Activated naive CD8-positive, alpha-beta T cell treated with anti-CD3 and anti-CD28 coated beads, Interleukin-2, amount 50 U/mL, for 24 hours (primary cell): Measurements from ENCODE around the gene CLEC7A.
A peak's percentile ranks its signal among the peaks of the same experiment; 100 is the strongest.

ENCODE experiments used
- ATAC-seq: fragments of 150-1000 bp; cut with Tn5 transposase; one replicate; pipeline ENCODE4 v1.10.0; 2021
- DNase-seq: peaks from one replicate; pipeline ENCODE4 v3.0.0; 2021
- H3K27ac Mint-ChIP-seq: one replicate; pipeline ENCODE4 v1.8.0; 2021; ENCODE audit warnings: mild to moderate bottlenecking, mixed read lengths
- H3K27me3 Mint-ChIP-seq: one replicate; pipeline ENCODE4 v1.8.0; 2021; ENCODE audit warnings: mixed read lengths
- H3K36me3 Mint-ChIP-seq: one replicate; pipeline ENCODE4 v1.8.0; 2021; ENCODE audit warnings: low read depth, mixed read lengths
- H3K4me1 Mint-ChIP-seq: one replicate; pipeline ENCODE4 v1.8.0; 2021; ENCODE audit warnings: mixed read lengths
- H3K4me3 Mint-ChIP-seq: one replicate; pipeline ENCODE4 v1.8.0; 2021; ENCODE audit warnings: mild to moderate bottlenecking, moderate library complexity, mixed read lengths
- H3K9me3 Mint-ChIP-seq: one replicate; pipeline ENCODE4 v1.8.0; 2021; ENCODE audit warnings: mixed read lengths

The CLEC7A gene

GRCh38 chr12:10155966-10156365 lies 26.0 kb upstream of the CLEC7A start:
- DNase-seq, result no peak

GRCh38 chr12:10154145-10154496 lies 24.1 kb upstream of the CLEC7A start:
- ATAC-seq (no peak), DNase-seq (no peak)
- no peaks in the 10 kb centered on the region for H3K36me3 Mint-ChIP-seq
- peak overlapping the region; percentile 11 for H3K27ac Mint-ChIP-seq
- peaks cover 14% of the 10 kb centered on the region for H3K27me3 Mint-ChIP-seq
- H3K4me3 Mint-ChIP-seq, result peak overlapping the region; percentile 85
- no peaks in the 10 kb centered on the region for H3K9me3 Mint-ChIP-seq
- peaks cover 12% of the 10 kb centered on the region for H3K4me1 Mint-ChIP-seq

More at GRCh38 chr12:10155966-10156365, 26.0 kb upstream of the CLEC7A start:
- H3K9me3 Mint-ChIP-seq, result no peaks in the 10 kb centered on the region
- peaks cover 14% of the 10 kb centered on the region for H3K27me3 Mint-ChIP-seq
- H3K27ac Mint-ChIP-seq, result no peak overlapping the region
- ATAC-seq, result no peak
- H3K36me3 Mint-ChIP-seq, result no peaks in the 10 kb centered on the region
- H3K4me1 Mint-ChIP-seq, result peaks cover 12% of the 10 kb centered on the region
- H3K4me3 Mint-ChIP-seq, result no peak overlapping the region

GRCh38 chr12:10153271-10154144 lies 23.5 kb upstream of the CLEC7A start:
- no peaks in the 10 kb centered on the region for H3K9me3 Mint-ChIP-seq
- H3K4me1 Mint-ChIP-seq, result peaks cover 12% of the 10 kb centered on the region
- peak overlapping the region; percentile 85 for H3K4me3 Mint-ChIP-seq
- peaks cover 14% of the 10 kb centered on the region for H3K27me3 Mint-ChIP-seq
- H3K36me3 Mint-ChIP-seq, result no peaks in the 10 kb centered on the region
- DNase-seq (peak; percentile 60), ATAC-seq (peak; percentile 87)
- peak overlapping the region; percentile 11 for H3K27ac Mint-ChIP-seq

GRCh38 chr12:10151621-10152020 lies 21.6 kb upstream of the CLEC7A start:
- Mint-ChIP-seq H3K27ac (no peak overlapping the region), H3K9me3 (peaks cover 4% of the 10 kb centered on the region), H3K27me3 (peaks cover 14% of the 10 kb centered on the region), H3K4me1 (peaks cover 19% of the 10 kb centered on the region), H3K36me3 (no peaks in the 10 kb centered on the region), H3K4me3 (no peak overlapping the region)
- ATAC-seq (no peak), DNase-seq (no peak)

GRCh38 chr12:10147714-10148403 lies 17.9 kb upstream of the CLEC7A start:
- Mint-ChIP-seq H3K36me3 (no peaks in the 10 kb centered on the region), H3K27me3 (peaks cover 9% of the 10 kb centered on the region), H3K4me3 (no peak overlapping the region), H3K9me3 (peaks cover 4% of the 10 kb centered on the region), H3K4me1 (peaks cover 7% of the 10 kb centered on the region), H3K27ac (no peak overlapping the region)
- DNase-seq (no peak), ATAC-seq (peak; percentile 57)

GRCh38 chr12:10142976-10143589 lies 13.1 kb upstream of the CLEC7A start:
- no peaks in the 10 kb centered on the region for H3K36me3 Mint-ChIP-seq
- H3K9me3 Mint-ChIP-seq, result peaks cover 4% of the 10 kb centered on the region
- H3K4me1 Mint-ChIP-seq, result peaks cover 5% of the 10 kb centered on the region
- peaks cover 14% of the 10 kb centered on the region for H3K27me3 Mint-ChIP-seq
- DNase-seq (no peak), ATAC-seq (no peak)
- H3K4me3 Mint-ChIP-seq, result no peak overlapping the region
- H3K27ac Mint-ChIP-seq, result no peak overlapping the region

- no peaks in the 10 kb centered on the region for H3K4me1 Mint-ChIP-seq
- H3K4me3 Mint-ChIP-seq, result no peak overlapping the region
- H3K36me3 Mint-ChIP-seq, result no peaks in the 10 kb centered on the region
- no peak for ATAC-seq
- H3K27me3 Mint-ChIP-seq, result peaks cover 12% of the 10 kb centered on the region
- H3K27ac Mint-ChIP-seq, result no peak overlapping the region
- peak; percentile 48 for DNase-seq
- H3K9me3 Mint-ChIP-seq, result no peaks in the 10 kb centered on the region
These were observed 10.0 kb upstream of the CLEC7A start for GRCh38 chr12:10140001-10140400.

- H3K36me3 Mint-ChIP-seq, result no peaks in the 10 kb centered on the region
- DNase-seq, result no peak
- no peaks in the 10 kb centered on the region for H3K4me1 Mint-ChIP-seq
- H3K9me3 Mint-ChIP-seq, result no peaks in the 10 kb centered on the region
- H3K4me3 Mint-ChIP-seq, result no peak overlapping the region
- peaks cover 12% of the 10 kb centered on the region for H3K27me3 Mint-ChIP-seq
- H3K27ac Mint-ChIP-seq, result no peak overlapping the region
- no peak for ATAC-seq
These were observed 6.7 kb upstream of the CLEC7A start for GRCh38 chr12:10136637-10137205.

GRCh38 chr12:10135126-10135525 lies 5.1 kb upstream of the CLEC7A start:
- ATAC-seq (no peak), DNase-seq (no peak)
- H3K27me3 Mint-ChIP-seq, result peaks cover 10% of the 10 kb centered on the region
- peaks cover 11% of the 10 kb centered on the region for H3K4me1 Mint-ChIP-seq
- H3K4me3 Mint-ChIP-seq, result no peak overlapping the region
- no peak overlapping the region for H3K27ac Mint-ChIP-seq
- H3K9me3 Mint-ChIP-seq, result no peaks in the 10 kb centered on the region
- no peaks in the 10 kb centered on the region for H3K36me3 Mint-ChIP-seq

GRCh38 chr12:10132850-10133370 lies 2.9 kb upstream of the CLEC7A start:
- H3K4me1 Mint-ChIP-seq, result peaks cover 25% of the 10 kb centered on the region
- no peak overlapping the region for H3K4me3 Mint-ChIP-seq
- no peak overlapping the region for H3K27ac Mint-ChIP-seq
- ATAC-seq, result no peak
- H3K9me3 Mint-ChIP-seq, result no peaks in the 10 kb centered on the region
- H3K36me3 Mint-ChIP-seq, result no peaks in the 10 kb centered on the region
- H3K27me3 Mint-ChIP-seq, result peaks cover 11% of the 10 kb centered on the region
- no peak for DNase-seq

GRCh38 chr12:10131111-10131690 lies 1.2 kb upstream of the CLEC7A start:
- Mint-ChIP-seq H3K27ac (no peak overlapping the region), H3K4me1 (peaks cover 28% of the 10 kb centered on the region), H3K36me3 (no peaks in the 10 kb centered on the region), H3K4me3 (no peak overlapping the region), H3K9me3 (no peaks in the 10 kb centered on the region), H3K27me3 (peaks cover 12% of the 10 kb centered on the region)
- ATAC-seq (no peak), DNase-seq (no peak)

GRCh38 chr12:10128687-10129086 lies 1.3 kb downstream of the CLEC7A start:
- Mint-ChIP-seq H3K27me3 (peaks cover 16% of the 10 kb centered on the region), H3K9me3 (no peaks in the 10 kb centered on the region), H3K4me3 (no peak overlapping the region), H3K36me3 (no peaks in the 10 kb centered on the region), H3K4me1 (peaks cover 30% of the 10 kb centered on the region), H3K27ac (no peak overlapping the region)
- DNase-seq, result no peak
- no peak for ATAC-seq

GRCh38 chr12:10126413-10126812 lies 3.6 kb downstream of the CLEC7A start:
- H3K36me3 Mint-ChIP-seq, result no peaks in the 10 kb centered on the region
- peaks cover 30% of the 10 kb centered on the region for H3K4me1 Mint-ChIP-seq
- no peaks in the 10 kb centered on the region for H3K9me3 Mint-ChIP-seq
- no peak overlapping the region for H3K27ac Mint-ChIP-seq
- peaks cover 12% of the 10 kb centered on the region for H3K27me3 Mint-ChIP-seq
- ATAC-seq, result no peak
- H3K4me3 Mint-ChIP-seq, result no peak overlapping the region
- DNase-seq, result no peak

- no peak overlapping the region for H3K4me3 Mint-ChIP-seq
- DNase-seq (no peak), ATAC-seq (no peak)
- H3K27ac Mint-ChIP-seq, result no peak overlapping the region
- H3K4me1 Mint-ChIP-seq, result peaks cover 5% of the 10 kb centered on the region
- H3K9me3 Mint-ChIP-seq, result no peaks in the 10 kb centered on the region
- H3K27me3 Mint-ChIP-seq, result peaks cover 6% of the 10 kb centered on the region
- peaks cover 2% of the 10 kb centered on the region for H3K36me3 Mint-ChIP-seq
These were observed 7.3 kb downstream of the CLEC7A start for GRCh38 chr12:10122689-10123088.
